Mammary epithelial cell (primary cell): Measurements from ENCODE around the gene SEC24D.

ENCODE experiments used
- CTCF ChIP-seq, 2 donors: IDR thresholded peaks in 1 of 2; conservative IDR thresholded peaks in 1 of 2; 2 replicates each; pipeline ENCODE4 v1.5.1; 2011 to 2012; ENCODE audit warnings: inconsistent platforms in 2 of 2, low read length in 2 of 2, mild to moderate bottlenecking in 2 of 2, control low read depth in 1 of 2, low read depth in 1 of 2; ENCODE audit not compliant: insufficient read depth in 1 of 2; ENCODE audit errors: extremely low read depth in 1 of 2
- EZH2 ChIP-seq: IDR thresholded peaks from 2 replicates; pipeline ENCODE4 v1.6.1; 2012; ENCODE audit warnings: low read length, inconsistent platforms, borderline replicate concordance

GRCh38 chr4:118872181-118872580, 36.3 kb upstream of the SEC24D start:
- no peak for TF ChIP-seq CTCF (conservative IDR thresholded peaks at IDR 0.05 in 1 of 2, IDR thresholded peaks at IDR 0.05 in 1 of 2; ENCODE audit: extremely low read depth in 1 of 2, insufficient read depth in 1 of 2, low read depth in 1 of 2, low read length in 2 of 2)
- no peak for TF ChIP-seq EZH2
